Heart left ventricle (tissue), 13 donors: ENCODE measurements around the gene YOD1.

Source experiments
- CTCF ChIP-seq, 12 donors: fragments of 200-600 bp; sonication (generic) in 4 of 12; IDR thresholded peaks; one replicate each; pipeline versions ENCODE4 v1.5.0 to v1.8.0; 2018 to 2022; ENCODE audit warnings: antibody characterized with exemption in 12 of 12, mild to moderate bottlenecking in 5 of 12
- POLR2A ChIP-seq, 2 donors: fragments of 450-650 bp; IDR thresholded peaks; one replicate each; pipeline ENCODE4 v1.6.1; 2017; ENCODE audit warnings: antibody characterized with exemption in 2 of 2, mild to moderate bottlenecking in 2 of 2, moderate library complexity in 2 of 2
- donor health status: ischemic (EF 13 %, LVEDD 7.1; RV severe dilation, severe dysfunction).
- donor health status: DM: no; HTN: yes; CAD: no.
- donor health status: DM: no; HTN: no; CAD: no.
- donor health status: ischemic (EF 25% LVEDD 6.9; RV normal size, moderate dysfunction).
- donor health status: ischemic (EF 25% LVEDD 5.7; RV mildly dilated, moderate dysfunction).
- donor health status: ischemic (EF 35%, LVEDD 5.7; RV mildly dilated, moderate dysfunction).
- donor health status: nonischemic (EF 11% LVEDD 7.7; RV severe dilation, severe dysfunction).
- donor health status: DM: yes; HTN: yes; CAD: no.
- donor health status: PGD.
- donor health status: ischemic (EF 29% LVEDD 5.4; RV normal size, mild dysfunction).
- donor health status: nonischemic (EF 23%, LVEDD 6.1; RV moderate dilation, normal function).

GRCh38 chr1:207010726-207011125 lies 40.3 kb downstream of the YOD1 start:
- TF ChIP-seq CTCF (IDR thresholded peaks at IDR 0.05) (no peak), POLR2A (IDR thresholded peaks at IDR 0.05) (no peak)
